Natural killer cell (primary cell): Measurements from ENCODE around the gene SPCS3. TPM values are rescaled to one million over a fixed set of nuclear protein-coding genes. Genes with fewer than 3 reads are reported as not detected.

Source experiments
- ATAC-seq, 3 donors: fragments of 150-1000 bp in 2 of 3; fragments of 200-7000 bp in 1 of 3; cut with Tn5 transposase; 1 replicate in 1 of 3; 2 replicates in 2 of 3; pipeline ENCODE4 v1.10.0; 2021; ENCODE audit warnings: mild to moderate bottlenecking in 2 of 3, moderate library complexity in 2 of 3
- DNase-seq, 2 donors: peaks; one replicate each; pipeline versions ENCODE4 v3.0.0 to v3.0.0-alpha.2; 2013 to 2021; ENCODE audit warnings: mixed read lengths in 1 of 2
- H3K27ac ChIP-seq: one replicate; pipeline ENCODE4 v1.5.1; 2013; ENCODE audit warnings: mild to moderate bottlenecking, low read length
- H3K27me3 ChIP-seq: one replicate; pipeline ENCODE4 v1.6.1; 2013; ENCODE audit warnings: low read length; ENCODE audit not compliant: control insufficient read depth, insufficient read depth
- H3K36me3 ChIP-seq: one replicate; pipeline ENCODE4 v1.6.1; 2013; ENCODE audit warnings: low read length; ENCODE audit not compliant: control insufficient read depth, insufficient read depth
- H3K4me1 ChIP-seq: one replicate; pipeline ENCODE4 v1.6.1; 2013; ENCODE audit warnings: low read length; ENCODE audit not compliant: control insufficient read depth, insufficient read depth
- H3K4me3 ChIP-seq: one replicate; pipeline ENCODE4 v1.5.1; 2013; ENCODE audit warnings: low read length
- H3K9me3 ChIP-seq: one replicate; pipeline ENCODE4 v1.6.1; 2013; ENCODE audit warnings: low read length; ENCODE audit not compliant: control insufficient read depth, insufficient read depth
- H3K27ac Mint-ChIP-seq, 2 donors: one replicate each; pipeline ENCODE4 v1.8.0; 2022; ENCODE audit warnings: mild to moderate bottlenecking in 2 of 2, mixed read lengths in 2 of 2, moderate library complexity in 1 of 2
- H3K27me3 Mint-ChIP-seq, 2 donors: one replicate each; pipeline ENCODE4 v1.8.0; 2022; ENCODE audit warnings: low read depth in 2 of 2, mixed read lengths in 2 of 2
- H3K36me3 Mint-ChIP-seq: one replicate; pipeline ENCODE4 v1.8.0; 2022; ENCODE audit warnings: mixed read lengths
- H3K4me1 Mint-ChIP-seq, 2 donors: one replicate each; pipeline ENCODE4 v1.8.0; 2022; ENCODE audit warnings: mixed read lengths in 2 of 2
- H3K4me3 Mint-ChIP-seq: one replicate; pipeline ENCODE4 v1.8.0; 2022; ENCODE audit warnings: mild to moderate bottlenecking, moderate library complexity, mixed read lengths
- H3K9me3 Mint-ChIP-seq, 2 donors: one replicate each; pipeline ENCODE4 v1.8.0; 2022; ENCODE audit warnings: mixed read lengths in 2 of 2
- WGBS: methylation state at CpG from one replicate; pipeline ENCODE4 v1.1.7; 2013; ENCODE audit warnings: missing lambda C conversion rate; ENCODE audit not compliant: insufficient coverage; 5-methylcytosine and 5-hydroxymethylcytosine counted together
- intact Hi-C: fragments of 100-400 bp; cut with micrococcal nuclease; formaldehyde crosslinking; loops from one replicate; pipeline ENCODE4 v1.14.2; 2022
- total RNA-seq, 4 donors: library from RNA; stranded (reverse); fragments of 120-200 nt in 1 of 4; gene quantifications; one replicate each; pipeline versions ENCODE4 v1.2.3 to v1.2.4, GENCODE V29; 2013 to 2022
- TF ChIP-seq, protein P1 (sequence below): fragments of 200-600 bp; IDR thresholded peaks from one replicate; pipeline ENCODE4 v1.8.0; 2022; ENCODE audit warnings: antibody characterized with exemption

SPCS3 gene
- total RNA-seq, 3 donors from 2014 or later (not counting 1 experiment from before 2014, with no cell fraction given) = 157 to 204 (median 171) TPM

DNA sequence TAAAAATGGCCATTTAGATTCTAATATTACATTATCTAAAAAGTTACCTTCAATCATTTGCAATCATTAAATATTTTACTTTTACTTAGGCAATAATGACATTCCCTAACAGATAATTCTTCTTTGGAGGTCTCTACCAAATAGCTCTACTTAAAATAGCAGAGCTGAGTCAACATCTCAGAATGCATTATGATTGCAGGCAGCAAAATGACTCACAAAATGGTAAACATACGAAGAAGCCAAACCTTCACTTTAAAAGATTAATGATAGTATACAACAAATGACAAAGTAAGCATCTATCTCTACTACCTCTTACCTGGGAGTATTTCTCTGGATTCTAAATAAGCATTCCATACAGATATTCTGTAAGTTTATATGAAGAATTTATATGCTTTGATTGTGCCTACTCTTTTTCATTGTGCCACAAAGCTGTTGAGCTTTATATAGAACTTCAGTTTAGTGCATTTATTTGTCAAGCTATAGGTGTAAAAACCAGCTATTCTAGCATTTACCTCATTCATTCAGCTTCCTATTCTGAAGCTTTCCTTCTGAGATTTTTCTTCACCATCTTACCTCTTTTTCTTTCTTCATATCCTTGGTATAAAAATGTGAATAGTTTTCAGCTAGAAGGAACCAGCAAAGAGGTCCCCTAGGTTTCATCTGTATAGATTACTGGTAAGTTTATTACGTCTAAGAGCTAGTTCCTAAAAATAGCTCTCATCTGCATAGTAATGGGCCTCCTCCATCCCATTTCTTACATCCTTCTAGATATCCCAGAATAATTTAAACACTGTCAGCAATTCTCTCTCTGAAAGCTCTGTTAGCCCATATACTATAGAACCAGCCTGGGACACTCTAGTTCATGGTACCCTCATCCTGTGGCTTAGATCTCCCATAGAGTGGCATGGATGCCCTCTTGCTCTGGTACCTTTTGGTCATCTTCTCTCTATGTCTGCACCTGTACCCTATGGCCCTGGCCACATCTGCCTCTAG is 17.2 kb upstream of the SPCS3 start:
- Mint-ChIP-seq H3K27me3 (peaks cover 20 to 21% of the 10 kb centered on the region in 2 donors), H3K4me1 (no peaks in the 10 kb centered on the region), H3K9me3 (no peaks in the 10 kb centered on the region), H3K27ac (no peak overlapping the region), H3K36me3 (no peaks in the 10 kb centered on the region), H3K4me3 (no peak overlapping the region)
- DNase-seq (no peak), ATAC-seq (no peak)
- H3K4me1 ChIP-seq = no peaks in the 10 kb centered on the region
- WGBS = no CpG with 5 or more reads among the region's 2 CpGs
- TF ChIP-seq, protein P1, sequence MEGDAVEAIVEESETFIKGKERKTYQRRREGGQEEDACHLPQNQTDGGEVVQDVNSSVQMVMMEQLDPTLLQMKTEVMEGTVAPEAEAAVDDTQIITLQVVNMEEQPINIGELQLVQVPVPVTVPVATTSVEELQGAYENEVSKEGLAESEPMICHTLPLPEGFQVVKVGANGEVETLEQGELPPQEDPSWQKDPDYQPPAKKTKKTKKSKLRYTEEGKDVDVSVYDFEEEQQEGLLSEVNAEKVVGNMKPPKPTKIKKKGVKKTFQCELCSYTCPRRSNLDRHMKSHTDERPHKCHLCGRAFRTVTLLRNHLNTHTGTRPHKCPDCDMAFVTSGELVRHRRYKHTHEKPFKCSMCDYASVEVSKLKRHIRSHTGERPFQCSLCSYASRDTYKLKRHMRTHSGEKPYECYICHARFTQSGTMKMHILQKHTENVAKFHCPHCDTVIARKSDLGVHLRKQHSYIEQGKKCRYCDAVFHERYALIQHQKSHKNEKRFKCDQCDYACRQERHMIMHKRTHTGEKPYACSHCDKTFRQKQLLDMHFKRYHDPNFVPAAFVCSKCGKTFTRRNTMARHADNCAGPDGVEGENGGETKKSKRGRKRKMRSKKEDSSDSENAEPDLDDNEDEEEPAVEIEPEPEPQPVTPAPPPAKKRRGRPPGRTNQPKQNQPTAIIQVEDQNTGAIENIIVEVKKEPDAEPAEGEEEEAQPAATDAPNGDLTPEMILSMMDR = no peak
- H3K36me3 ChIP-seq = no peaks in the 10 kb centered on the region
- H3K9me3 ChIP-seq = no peaks in the 10 kb centered on the region
- intact Hi-C loops = no loop called here
- H3K27ac ChIP-seq = no peak overlapping the region
- peaks cover 3% of the 10 kb centered on the region for H3K27me3 ChIP-seq
- no peak overlapping the region for H3K4me3 ChIP-seq

DNA sequence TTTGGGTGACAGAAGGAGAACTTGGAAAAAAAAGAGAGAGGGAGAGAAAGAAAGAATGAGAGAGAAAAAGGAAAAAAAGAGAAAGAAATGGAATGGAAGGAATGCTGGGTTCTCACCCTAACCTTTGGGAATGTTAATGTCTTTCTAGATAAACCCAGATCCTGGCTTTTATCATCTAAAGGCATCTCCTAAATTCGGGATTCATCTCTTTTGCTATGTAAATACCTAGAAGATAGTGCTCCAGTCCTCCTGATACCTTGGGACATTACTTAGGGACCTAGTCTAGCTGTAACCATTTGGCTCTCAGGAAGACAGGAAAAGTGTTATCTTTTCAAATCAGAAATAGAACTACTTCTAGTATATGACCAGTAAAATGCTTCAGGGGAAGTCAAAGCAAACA is 15.8 kb upstream of the SPCS3 start:
- H3K36me3 Mint-ChIP-seq = no peaks in the 10 kb centered on the region
- Histone ChIP-seq H3K9me3 (no peaks in the 10 kb centered on the region), H3K27me3 (peaks cover 4% of the 10 kb centered on the region), H3K4me1 (no peaks in the 10 kb centered on the region), H3K4me3 (no peak overlapping the region), H3K27ac (no peak overlapping the region), H3K36me3 (no peaks in the 10 kb centered on the region)
- TF ChIP-seq, protein P1 = no peak
- DNase-seq (no peak), ATAC-seq (no peak)
- H3K4me3 Mint-ChIP-seq = no peak overlapping the region
- H3K27ac Mint-ChIP-seq = no peak overlapping the region
- intact Hi-C loops = no loop called here
- WGBS = 25% methylated on average over 1 of the region's 1 CpG
- no peaks in the 10 kb centered on the region for H3K9me3 Mint-ChIP-seq
- peaks cover 20 to 21% of the 10 kb centered on the region in 2 donors for H3K27me3 Mint-ChIP-seq
- no peaks in the 10 kb centered on the region for H3K4me1 Mint-ChIP-seq

DNA sequence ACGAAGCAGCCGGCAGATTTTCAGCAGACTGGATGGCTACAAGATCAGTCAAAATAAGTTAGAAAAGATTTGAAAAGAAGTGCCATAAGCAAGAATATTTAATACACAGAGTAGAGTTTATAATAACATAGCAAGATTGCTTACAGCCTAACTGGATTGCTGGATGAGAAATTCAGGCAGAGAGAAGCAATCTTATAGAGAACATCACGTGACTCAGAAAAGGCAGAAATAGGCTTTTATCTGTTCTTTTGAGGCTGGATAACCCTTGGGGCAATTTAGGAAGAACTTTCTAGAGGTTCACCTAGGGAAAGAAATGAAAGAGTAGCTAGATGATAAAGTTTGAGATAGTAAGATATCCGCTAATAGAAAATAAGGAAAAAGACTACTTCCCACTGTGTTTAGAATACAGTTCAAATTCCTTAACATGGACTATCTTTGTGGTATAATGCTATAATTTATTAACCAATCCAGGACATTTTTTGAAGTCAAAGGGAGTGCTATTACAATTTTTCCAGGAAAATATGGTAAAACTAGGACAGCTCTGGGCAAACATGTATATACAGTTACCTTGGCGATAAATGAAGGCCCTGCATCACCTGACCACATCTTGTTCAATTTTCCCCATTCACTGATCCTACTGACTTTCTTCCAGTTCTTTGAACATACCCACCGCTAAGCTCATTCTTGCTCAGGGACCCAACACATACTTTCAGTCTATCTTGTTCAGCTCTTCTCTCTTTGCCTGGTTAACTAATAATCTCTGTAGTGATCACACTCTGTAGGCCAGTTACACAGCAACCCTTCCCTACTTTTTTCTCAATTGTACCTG is 12.7 kb upstream of the SPCS3 start:
- H3K36me3 Mint-ChIP-seq = no peaks in the 10 kb centered on the region
- DNase-seq (no peak), ATAC-seq (no peak)
- intact Hi-C loops = no loop called here
- no peaks in the 10 kb centered on the region for H3K4me1 Mint-ChIP-seq
- Histone ChIP-seq H3K36me3 (no peaks in the 10 kb centered on the region), H3K9me3 (no peaks in the 10 kb centered on the region), H3K27me3 (peaks cover 6% of the 10 kb centered on the region), H3K4me3 (no peak overlapping the region), H3K4me1 (no peaks in the 10 kb centered on the region), H3K27ac (no peak overlapping the region)
- no peaks in the 10 kb centered on the region for H3K9me3 Mint-ChIP-seq
- H3K27me3 Mint-ChIP-seq = peaks cover 22 to 26% of the 10 kb centered on the region in 2 donors
- TF ChIP-seq, protein P1 = no peak
- H3K4me3 Mint-ChIP-seq = no peak overlapping the region
- no peak overlapping the region for H3K27ac Mint-ChIP-seq
- WGBS = 97% methylated on average over 5 of the region's 6 CpGs
